GM12878 (cell line): ENCODE data around the gene KRTAP10-2. TPM values are rescaled to one million over a fixed set of nuclear protein-coding genes. Genes with fewer than 3 reads are reported as not detected.

Experiments
- ATAC-seq: fragments of 200-7000 bp; cut with Tn5 transposase; 3 replicates; pipeline ENCODE4 v1.9.1; 2020; ENCODE audit warnings: mild to moderate bottlenecking, moderate library complexity
- BruUV-seq: library from RNA; stranded (reverse); fragments of 400-500 nt; replicated peaks from 2 replicates; lab custom pipeline; 2021; lab: Mats Ljungman, UMichigan
- CTCF ChIA-PET: fragments of 300-600 bp; sonication (Branson Sonifier 250); formaldehyde crosslinking; extraction: SDS; loops from one replicate; lab custom pipeline; 2021; ENCODE audit warnings: inconsistent platforms; lab: Yijun Ruan, JAX
- POLR2A ChIA-PET: fragments of 350-600 bp; formaldehyde crosslinking; extraction: SDS; loops from one replicate; lab custom pipeline; 2021; ENCODE audit warnings: inconsistent platforms; lab: Charles Lee
- RAD21 ChIA-PET: fragments of 300-600 bp; sonication (Branson Sonifier 250); formaldehyde crosslinking; loops from one replicate; lab custom pipeline; 2023; ENCODE audit warnings: antibody characterized with exemption; ENCODE audit not compliant: unreplicated experiment; lab: Charles Lee
- SMC1A ChIA-PET: fragments of 300-600 bp; sonication (Branson Sonifier 250); formaldehyde crosslinking; loops from one replicate; lab custom pipeline; 2023; ENCODE audit not compliant: unreplicated experiment, uncharacterized antibody; lab: Charles Lee
- DNase-seq: peaks from one replicate; pipeline ENCODE4 v3.0.0-alpha.2; 2011; ENCODE audit warnings: low read depth, low spot score
- FAIRE-seq: peaks from 3 replicates; lab custom pipeline; 2011; peaks lifted over from hg19 to GRCh38; lab: Jason Lieb, UNC
- H2AFZ ChIP-seq: 2 replicates; pipeline ENCODE4 v1.6.0; 2011; ENCODE audit warnings: low read depth, low read length, control low read depth; ENCODE audit not compliant: control insufficient read depth
- H3K27ac ChIP-seq: 2 replicates; pipeline ENCODE4 v1.5.1; 2011; ENCODE audit warnings: control low read depth; ENCODE audit not compliant: control insufficient read depth, insufficient read depth
- H3K27me3 ChIP-seq, 2 experiments: replicated peaks in 1 of 2; 2 replicates each; pipeline versions ENCODE4 v1.6.0 to v1.6.1; 2011; ENCODE audit warnings: low read length in 1 of 2; ENCODE audit not compliant: control insufficient read depth in 2 of 2, insufficient read depth in 2 of 2
- H3K36me3 ChIP-seq, 2 experiments: 2 replicates each; pipeline ENCODE4 v1.5.1; 2011; ENCODE audit warnings: low read length in 1 of 2; ENCODE audit not compliant: control insufficient read depth in 2 of 2, insufficient read depth in 2 of 2
- H3K4me1 ChIP-seq: 2 replicates; pipeline ENCODE4 v1.6.1; 2011; ENCODE audit warnings: mild to moderate bottlenecking, low read length, moderate library complexity, mixed read lengths; ENCODE audit not compliant: control insufficient read depth, insufficient read depth
- H3K4me2 ChIP-seq: 2 replicates; pipeline ENCODE4 v1.6.0; 2011; ENCODE audit warnings: control low read depth; ENCODE audit not compliant: control insufficient read depth, insufficient read depth
- H3K4me3 ChIP-seq: fragments of 200-600 bp; sonication (generic); 2 replicates; pipeline ENCODE4 v1.5.1; 2016
- H3K79me2 ChIP-seq: 2 replicates; pipeline ENCODE4 v1.6.0; 2011; ENCODE audit warnings: low read length; ENCODE audit not compliant: control insufficient read depth, insufficient read depth
- H3K9ac ChIP-seq: 2 replicates; pipeline ENCODE4 v1.8.0; 2011; ENCODE audit warnings: low read length, control low read depth, mixed read lengths; ENCODE audit not compliant: control insufficient read depth, insufficient read depth
- H3K9me3 ChIP-seq: replicated peaks from 3 replicates; pipeline ENCODE4 v1.5.1; 2011; ENCODE audit warnings: mild to moderate bottlenecking, low read length; ENCODE audit not compliant: control insufficient read depth, insufficient read depth
- H4K20me1 ChIP-seq: 2 replicates; pipeline ENCODE4 v1.6.0; 2011; ENCODE audit not compliant: control insufficient read depth, insufficient read depth
- BHLHE40 ChIP-seq, 2 experiments: fragments of 450-650 bp in 1 of 2; IDR thresholded peaks; 2 replicates each; pipeline ENCODE4 v1.6.1; 2011 to 2017; ENCODE audit warnings: low read depth in 2 of 2, borderline replicate concordance in 1 of 2, improper control_type of control experiment in 1 of 2, low read length in 1 of 2, mild to moderate bottlenecking in 1 of 2
- CEBPB ChIP-seq, 2 experiments: fragments of 150-350 bp in 1 of 2; IDR thresholded peaks; 2 replicates each; pipeline ENCODE4 v1.6.1; 2012 to 2014; ENCODE audit warnings: low read depth in 2 of 2, low read length in 2 of 2, borderline replicate concordance in 1 of 2, inconsistent platforms in 1 of 2
- IRF3 ChIP-seq: fragments of 450-650 bp; IDR thresholded peaks from 2 replicates; pipeline ENCODE4 v1.6.1; 2014; ENCODE audit warnings: mild to moderate bottlenecking
- JUND ChIP-seq: IDR thresholded peaks from 2 replicates; pipeline ENCODE4 v1.6.1; 2012; ENCODE audit warnings: low read depth, mild to moderate bottlenecking, low read length, improper control_type of control experiment, moderate library complexity
- KDM1A ChIP-seq: fragments of 200-600 bp; sonication (generic); IDR thresholded peaks from 2 replicates; pipeline ENCODE4 v1.6.1; 2016; ENCODE audit warnings: borderline replicate concordance
- MYB ChIP-seq: fragments of 150-350 bp; IDR thresholded peaks from 2 replicates; pipeline ENCODE4 v1.6.1; 2014; ENCODE audit warnings: mild to moderate bottlenecking, low read depth, low read length, borderline replicate concordance
- PAX8 ChIP-seq: fragments of 450-650 bp; IDR thresholded peaks from 2 replicates; pipeline ENCODE4 v1.6.1; 2017; ENCODE audit warnings: mild to moderate bottlenecking, moderate library complexity
- RELA ChIP-seq: fragments of 450-650 bp; IDR thresholded peaks from 2 replicates; pipeline ENCODE4 v1.8.0; 2014; ENCODE audit warnings: borderline replicate concordance; ENCODE audit not compliant: partially characterized antibody
- RELB ChIP-seq: fragments of 450-650 bp; IDR thresholded peaks from 2 replicates; pipeline ENCODE4 v1.6.1; 2017; ENCODE audit warnings: low read depth, mild to moderate bottlenecking, moderate library complexity
- TARDBP ChIP-seq: IDR thresholded peaks from 2 replicates; pipeline ENCODE4 v1.6.1; 2016; ENCODE audit warnings: borderline replicate concordance
- ZNF384 ChIP-seq: IDR thresholded peaks from 2 replicates; pipeline ENCODE4 v1.6.1; 2012; ENCODE audit warnings: low read depth, mild to moderate bottlenecking, low read length, improper control_type of control experiment, borderline replicate concordance
- ZNF592 ChIP-seq: fragments of 450-650 bp; IDR thresholded peaks from 2 replicates; pipeline ENCODE4 v1.6.1; 2017; ENCODE audit warnings: mild to moderate bottlenecking, moderate library complexity
- WGBS: methylation state at CpG from one replicate; pipeline ENCODE4 v1.1.6; 2016; ENCODE audit warnings: low lambda C conversion rate; ENCODE audit not compliant: insufficient replicate concordance, insufficient coverage; ENCODE audit errors: missing lambda C conversion rate; 5-methylcytosine and 5-hydroxymethylcytosine counted together
- in situ Hi-C: fragments of 300-500 bp; cut with MboI; formaldehyde crosslinking; loops from 9 replicates; pipeline ENCODE4 v1.14.3; 2018; ENCODE audit warnings: mixed read lengths
- intact Hi-C: fragments of 100-400 bp; cut with micrococcal nuclease; formaldehyde crosslinking; loops from one replicate; pipeline ENCODE4 v1.14.2; 2022; ENCODE audit not compliant: unreplicated experiment
- polyA plus RNA-seq, 11 experiments: library from polyadenylated mRNA; depleted of rRNA in 4 of 11; unstranded in 6 of 11; stranded (reverse) in 5 of 11; fragments of >200 nt; fragmentation: Nextera tagmentation in 4 of 11; fragmentation: Illumina TruSeq in 1 of 11; extraction: Ambion mirVana in 4 of 11; extraction: Trizol in 1 of 11; gene quantifications; 1 replicate in 1 of 11; 2 replicates in 10 of 11; pipeline versions ENCODE4 v1.2.1 to v1.2.3, GENCODE V29; 2011 to 2016; ENCODE audit warnings: inconsistent platforms in 2 of 11, missing spikeins in 2 of 11, low read depth in 1 of 11
- total RNA-seq, 4 experiments: library from RNA; depleted of rRNA in 3 of 4; stranded (reverse); fragments of >200 nt in 3 of 4; fragmentation: Illumina TruSeq in 1 of 4; extraction: Trizol in 1 of 4; gene quantifications; 2 replicates each; pipeline versions ENCODE4 v1.2.1 to v1.2.3, GENCODE V29; 2013 to 2021

Gene KRTAP10-2
- total and polyA plus RNA-seq, 10 of the 15 experiments (the other 5 are each of a cell fraction or from before 2014, with no cell fraction given), result not detected

GRCh38 chr21:44583089-44583799 is 31.9 kb upstream of the KRTAP10-2 start (continued):
- TF ChIP-seq IRF3, result no peak
- no peak for TF ChIP-seq CEBPB (IDR thresholded peaks at IDR 0.05; ENCODE audit: borderline replicate concordance in 1 of 2, low read depth in 2 of 2, low read length in 2 of 2)

GRCh38 chr21:44582055-44582454 is 30.8 kb upstream of the KRTAP10-2 start:
- TF ChIP-seq TARDBP (no peak), ZNF592 (no peak), RELB (no peak), JUND (no peak), CEBPB (IDR thresholded peaks at IDR 0.05; ENCODE audit: borderline replicate concordance in 1 of 2, low read depth in 2 of 2, low read length in 2 of 2) (no peak), PAX8 (no peak), MYB (no peak), KDM1A (no peak), ZNF384 (no peak), RELA (no peak), BHLHE40 (IDR thresholded peaks at IDR 0.05; ENCODE audit: borderline replicate concordance in 1 of 2, low read depth in 2 of 2, low read length in 1 of 2) (no peak)
- no peaks in the 10 kb centered on the region for H3K79me2 ChIP-seq
- H2AFZ ChIP-seq, result no peak overlapping the region
- in situ Hi-C loops, result no loop called here
- intact Hi-C loops, result no loop called here
- RAD21 ChIA-PET, result no interaction called here
- no peaks in the 10 kb centered on the region for H3K4me1 ChIP-seq
- no peaks in the 10 kb centered on the region for H4K20me1 ChIP-seq
- BruUV-seq, result no TSS peak
- ATAC-seq (no peak), DNase-seq (no peak), FAIRE-seq (no peak)
- H3K27me3 ChIP-seq, result no peaks in the 10 kb centered on the region
- H3K27ac ChIP-seq, result no peak overlapping the region
- peaks cover 5% of the 10 kb centered on the region; the same call in 2 of the 3 replicates for H3K9me3 ChIP-seq
- no peak overlapping the region for H3K9ac ChIP-seq
- SMC1A ChIA-PET, result no interaction called here
- 44% methylated on average over 15 of the region's 15 CpGs for WGBS
- H3K4me2 ChIP-seq, result no peak overlapping the region
- POLR2A ChIA-PET, result no interaction called here
- H3K4me3 ChIP-seq, result no peak overlapping the region
- CTCF ChIA-PET, result no interaction called here
- no peaks in the 10 kb centered on the region for H3K36me3 ChIP-seq
